H9 (cell line): ENCODE measurements around the gene VSX1. TPM values are rescaled to one million over a fixed set of nuclear protein-coding genes. Genes with fewer than 3 reads are reported as not detected.

Experiments used
- DNase-seq: peaks from one replicate; pipeline ENCODE4 v3.0.0-alpha.2; 2017
- H2AFZ ChIP-seq: one replicate; pipeline ENCODE4 v1.6.1; 2013; ENCODE audit warnings: mild to moderate bottlenecking, low read length, control low read depth, moderate library complexity
- H2AK5ac ChIP-seq: 2 replicates; pipeline ENCODE4 v1.6.1; 2013; ENCODE audit warnings: low read length, control low read depth, mixed read lengths; ENCODE audit not compliant: insufficient read length
- H2BK120ac ChIP-seq: one replicate; pipeline ENCODE4 v1.6.1; 2013; ENCODE audit warnings: low read depth, mild to moderate bottlenecking, low read length, control low read depth, inconsistent platforms; ENCODE audit not compliant: poor library complexity, severe bottlenecking
- H2BK12ac ChIP-seq: 2 replicates; pipeline ENCODE4 v1.6.1; 2013; ENCODE audit warnings: low read length, control low read depth, mixed read lengths, low read depth; ENCODE audit not compliant: insufficient read length
- H2BK15ac ChIP-seq: 2 replicates; pipeline ENCODE4 v1.6.1; 2013; ENCODE audit warnings: low read depth, low read length, control low read depth
- H2BK20ac ChIP-seq: one replicate; pipeline ENCODE4 v1.6.1; 2013; ENCODE audit warnings: low read depth, mild to moderate bottlenecking, low read length, control low read depth, inconsistent platforms; ENCODE audit not compliant: poor library complexity, severe bottlenecking
- H2BK5ac ChIP-seq: 2 replicates; pipeline ENCODE4 v1.6.1; 2013; ENCODE audit warnings: low read length, control low read depth, mixed read lengths; ENCODE audit not compliant: insufficient read length
- H3K14ac ChIP-seq: 2 replicates; pipeline ENCODE4 v1.6.1; 2013; ENCODE audit warnings: low read length, control low read depth; ENCODE audit not compliant: insufficient read depth
- H3K18ac ChIP-seq: 2 replicates; pipeline ENCODE4 v1.6.1; 2013; ENCODE audit warnings: low read depth, mild to moderate bottlenecking, mixed read lengths, low read length, control low read depth; ENCODE audit not compliant: insufficient read length
- H3K23ac ChIP-seq: 2 replicates; pipeline ENCODE4 v1.6.1; 2013; ENCODE audit warnings: low read length, control low read depth, mixed read lengths, low read depth; ENCODE audit not compliant: insufficient read length
- H3K23me2 ChIP-seq: 2 replicates; pipeline ENCODE4 v1.6.1; 2013; ENCODE audit warnings: low read depth, mild to moderate bottlenecking, mixed read lengths, low read length, control low read depth; ENCODE audit not compliant: insufficient read length, poor library complexity, severe bottlenecking
- H3K27ac ChIP-seq: 2 replicates; pipeline ENCODE4 v1.5.1; 2013; ENCODE audit warnings: low read length, control low read depth, mixed read lengths, low read depth; ENCODE audit not compliant: insufficient read length
- H3K27me3 ChIP-seq: 2 replicates; pipeline ENCODE4 v1.6.1; 2013; ENCODE audit warnings: low read length, control low read depth, inconsistent platforms; ENCODE audit not compliant: insufficient read depth
- H3K4ac ChIP-seq: 2 replicates; pipeline ENCODE4 v1.6.1; 2013; ENCODE audit warnings: low read depth, mild to moderate bottlenecking, control low read depth, inconsistent platforms, low read length, moderate library complexity
- H3K4me1 ChIP-seq: 2 replicates; pipeline ENCODE4 v1.6.1; 2013; ENCODE audit warnings: low read length, control low read depth, inconsistent platforms; ENCODE audit not compliant: insufficient read depth
- H3K4me2 ChIP-seq: 2 replicates; pipeline ENCODE4 v1.6.1; 2013; ENCODE audit warnings: low read length, control low read depth, mixed read lengths; ENCODE audit not compliant: insufficient read length, insufficient read depth
- H3K56ac ChIP-seq: 2 replicates; pipeline ENCODE4 v1.6.1; 2013; ENCODE audit warnings: low read depth, mild to moderate bottlenecking, mixed read lengths, low read length, control low read depth; ENCODE audit not compliant: insufficient read length
- H3K79me1 ChIP-seq: 2 replicates; pipeline ENCODE4 v1.6.1; 2013; ENCODE audit warnings: low read depth, mild to moderate bottlenecking, moderate library complexity, low read length, control low read depth, inconsistent platforms; ENCODE audit not compliant: insufficient read depth, poor library complexity, severe bottlenecking
- H3K79me2 ChIP-seq: 2 replicates; pipeline ENCODE4 v1.6.1; 2013; ENCODE audit warnings: low read length, control low read depth, inconsistent platforms; ENCODE audit not compliant: insufficient read depth
- H3K9ac ChIP-seq: 2 replicates; pipeline ENCODE4 v1.6.1; 2013; ENCODE audit warnings: low read length, control low read depth, mixed read lengths; ENCODE audit not compliant: insufficient read length; ENCODE audit errors: extremely low read depth
- H3K9me3 ChIP-seq: one replicate; pipeline ENCODE4 v1.6.1; 2013; ENCODE audit warnings: low read depth, low read length, inconsistent platforms; ENCODE audit not compliant: control insufficient read depth
- H3T11ph ChIP-seq: one replicate; pipeline ENCODE4 v1.6.1; 2013; ENCODE audit warnings: mild to moderate bottlenecking, low read length, control low read depth, inconsistent platforms
- H4K20me1 ChIP-seq: one replicate; pipeline ENCODE4 v1.6.1; 2013; ENCODE audit not compliant: control insufficient read depth, insufficient read length, insufficient read depth
- H4K5ac ChIP-seq: 2 replicates; pipeline ENCODE4 v1.6.1; 2013; ENCODE audit warnings: low read depth, mild to moderate bottlenecking, mixed read lengths, low read length, control low read depth; ENCODE audit not compliant: insufficient read length
- H4K8ac ChIP-seq: replicated peaks from 2 replicates; pipeline ENCODE4 v1.6.1; 2013; ENCODE audit warnings: low read length, control low read depth, mixed read lengths, low read depth; ENCODE audit not compliant: insufficient read length
- H4K91ac ChIP-seq: 2 replicates; pipeline ENCODE4 v1.6.1; 2013; ENCODE audit warnings: low read depth, mild to moderate bottlenecking, moderate library complexity, mixed read lengths, low read length, control low read depth; ENCODE audit not compliant: insufficient read length
- H3K27ac Mint-ChIP-seq, 3 experiments: 2 replicates in 2 of 3; 3 replicates in 1 of 3; pipeline ENCODE4 v1.8.0; 2020 to 2021; ENCODE audit warnings: mixed read lengths in 3 of 3, mild to moderate bottlenecking in 1 of 3, moderate library complexity in 1 of 3
- H3K27me3 Mint-ChIP-seq: 2 replicates; pipeline ENCODE4 v1.8.0; 2021; ENCODE audit warnings: low read depth, mild to moderate bottlenecking, moderate library complexity, mixed read lengths
- H3K36me3 Mint-ChIP-seq, 3 experiments: 2 replicates in 2 of 3; 3 replicates in 1 of 3; pipeline ENCODE4 v1.8.0; 2020 to 2021; ENCODE audit warnings: low read depth in 3 of 3, mixed read lengths in 3 of 3; ENCODE audit not compliant: insufficient read depth in 1 of 3
- H3K4me1 Mint-ChIP-seq, 2 experiments: 2 replicates each; pipeline ENCODE4 v1.8.0; 2020; ENCODE audit warnings: mixed read lengths in 2 of 2
- H3K4me3 Mint-ChIP-seq, 2 experiments: 2 replicates in 1 of 2; 3 replicates in 1 of 2; pipeline ENCODE4 v1.8.0; 2020 to 2021; ENCODE audit warnings: mild to moderate bottlenecking in 2 of 2, mixed read lengths in 2 of 2, moderate library complexity in 1 of 2
- H3K9me3 Mint-ChIP-seq, 2 experiments: 2 replicates in 1 of 2; 3 replicates in 1 of 2; pipeline ENCODE4 v1.8.0; 2020; ENCODE audit warnings: mild to moderate bottlenecking in 2 of 2, mixed read lengths in 2 of 2, moderate library complexity in 1 of 2
- CTCF ChIP-seq: fragments of 200-600 bp; sonication (generic); conservative IDR thresholded peaks from 3 replicates; pipeline ENCODE4 v1.8.0; 2021; ENCODE audit warnings: antibody characterized with exemption, mild to moderate bottlenecking
- WGBS: extraction: QIAGEN DNeasy Blood & Tissue Kit; methylation state at CpG from one replicate; pipeline ENCODE4 v1.1.7; 2013; ENCODE audit warnings: missing lambda C conversion rate, low lambda C conversion rate, mixed read lengths; ENCODE audit not compliant: insufficient read length; ENCODE audit errors: extremely low coverage; 5-methylcytosine and 5-hydroxymethylcytosine counted together
- total RNA-seq: library from RNA; stranded (reverse); gene quantifications from 2 replicates; pipeline ENCODE4 v1.2.1, GENCODE V29; 2021

The VSX1 gene
- total RNA-seq, 1 experiment from 2014 or later: not detected

- Histone ChIP-seq H3K23me2 (peaks cover 5% of the 10 kb centered on the region), H2BK20ac (no peak overlapping the region), H4K91ac (no peak overlapping the region), H4K5ac (no peak overlapping the region), H3K9me3 (no peaks in the 10 kb centered on the region), H3K4me2 (peak overlapping the region; percentile 19), H3K14ac (no peak overlapping the region), H3K23ac (no peak overlapping the region), H3T11ph (no peak overlapping the region), H3K18ac (no peak overlapping the region), H2BK12ac (no peak overlapping the region), H2AFZ (no peak overlapping the region), H3K79me2 (no peaks in the 10 kb centered on the region), H2AK5ac (no peak overlapping the region), H2BK15ac (no peak overlapping the region), H4K20me1 (no peaks in the 10 kb centered on the region), H3K4me1 (no peaks in the 10 kb centered on the region), H3K4ac (no peak overlapping the region), H3K27ac (no peak overlapping the region), H3K79me1 (no peaks in the 10 kb centered on the region), H2BK5ac (no peak overlapping the region), H3K56ac (no peak overlapping the region), H4K8ac (no peak overlapping the region), H2BK120ac (no peak overlapping the region), H3K27me3 (peaks cover 35% of the 10 kb centered on the region; the same call in 1 of the 2 replicates), H3K9ac (no peak overlapping the region)
- no CpG with 5 or more reads among the region's 38 CpGs for WGBS
- Mint-ChIP-seq H3K36me3 (no peaks in the 10 kb centered on the region), H3K4me1 (peaks cover 8 to 12% of the 10 kb centered on the region in 2 experiments), H3K27me3 (peaks cover 92% of the 10 kb centered on the region), H3K9me3 (peaks cover 2 to 5% of the 10 kb centered on the region in 2 experiments; a peak in 1 of 5 replicates), H3K4me3 (peak overlapping the region; percentile 35 to 72), H3K27ac (no peak overlapping the region)
- DNase-seq: peak; percentile 64
- TF ChIP-seq CTCF: no peak
Measured at GRCh38 chr20:25077610-25078169, 4.3 kb downstream of the VSX1 start.
